Measurements from ENCODE around the gene AFAP1L1.

Gene AFAP1L1

DNA sequence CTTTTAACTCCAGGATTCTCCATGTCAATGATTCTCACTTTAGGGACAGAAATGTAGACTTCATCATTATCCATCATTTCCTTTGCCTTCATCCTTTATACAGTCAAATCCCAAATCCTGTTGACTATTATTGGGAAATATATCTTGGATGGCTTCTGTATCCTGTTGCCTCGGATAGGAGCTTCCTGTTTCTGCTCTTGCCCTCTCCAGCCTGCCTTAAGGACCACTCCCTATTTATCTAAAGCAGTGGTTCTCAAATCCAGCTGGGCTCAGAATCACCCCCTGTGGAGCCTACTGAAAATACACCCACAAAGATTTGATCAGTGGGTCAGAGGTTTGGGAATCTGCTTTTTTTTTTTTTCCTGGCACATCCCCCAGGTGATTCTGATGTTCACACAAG is 8.5 kb downstream of the AFAP1L1 start:
- no peak for DNase-seq
- TF ChIP-seq, protein P1, sequence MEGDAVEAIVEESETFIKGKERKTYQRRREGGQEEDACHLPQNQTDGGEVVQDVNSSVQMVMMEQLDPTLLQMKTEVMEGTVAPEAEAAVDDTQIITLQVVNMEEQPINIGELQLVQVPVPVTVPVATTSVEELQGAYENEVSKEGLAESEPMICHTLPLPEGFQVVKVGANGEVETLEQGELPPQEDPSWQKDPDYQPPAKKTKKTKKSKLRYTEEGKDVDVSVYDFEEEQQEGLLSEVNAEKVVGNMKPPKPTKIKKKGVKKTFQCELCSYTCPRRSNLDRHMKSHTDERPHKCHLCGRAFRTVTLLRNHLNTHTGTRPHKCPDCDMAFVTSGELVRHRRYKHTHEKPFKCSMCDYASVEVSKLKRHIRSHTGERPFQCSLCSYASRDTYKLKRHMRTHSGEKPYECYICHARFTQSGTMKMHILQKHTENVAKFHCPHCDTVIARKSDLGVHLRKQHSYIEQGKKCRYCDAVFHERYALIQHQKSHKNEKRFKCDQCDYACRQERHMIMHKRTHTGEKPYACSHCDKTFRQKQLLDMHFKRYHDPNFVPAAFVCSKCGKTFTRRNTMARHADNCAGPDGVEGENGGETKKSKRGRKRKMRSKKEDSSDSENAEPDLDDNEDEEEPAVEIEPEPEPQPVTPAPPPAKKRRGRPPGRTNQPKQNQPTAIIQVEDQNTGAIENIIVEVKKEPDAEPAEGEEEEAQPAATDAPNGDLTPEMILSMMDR (IDR thresholded peaks at IDR 0.05; ENCODE audit: low read depth, low read length) = no peak
- H3K4me1 ChIP-seq = no peaks in the 10 kb centered on the region

GRCh38 chr5:149280802-149281201 is 9.1 kb downstream of the AFAP1L1 start:
- Histone ChIP-seq H3K4me1 (no peaks in the 10 kb centered on the region), H3K36me3 (no peaks in the 10 kb centered on the region), H3K27me3 (no peaks in the 10 kb centered on the region), H3K9me3 (no peaks in the 10 kb centered on the region), H3K4me3 (ENCODE audit: low read depth, low read length) (no peak overlapping the region)
- TF ChIP-seq, protein P1 (IDR thresholded peaks at IDR 0.05; ENCODE audit: low read depth, low read length) = no peak
- no peak for DNase-seq

More for the DNA sequence above, 8.5 kb downstream of the AFAP1L1 start:
- Histone ChIP-seq H3K36me3 (no peaks in the 10 kb centered on the region), H3K9me3 (no peaks in the 10 kb centered on the region), H3K27me3 (no peaks in the 10 kb centered on the region), H3K4me3 (ENCODE audit: low read depth, low read length) (no peak overlapping the region)

- no peak overlapping the region for H3K4me3 ChIP-seq (ENCODE audit: low read depth, low read length)
- DNase-seq = no peak
- no peaks in the 10 kb centered on the region for H3K9me3 ChIP-seq
- TF ChIP-seq, protein P1 (IDR thresholded peaks at IDR 0.05; ENCODE audit: low read depth, low read length) = no peak
- no peaks in the 10 kb centered on the region for H3K36me3 ChIP-seq
- no peaks in the 10 kb centered on the region for H3K27me3 ChIP-seq
- H3K4me1 ChIP-seq = no peaks in the 10 kb centered on the region
These were observed 10.6 kb downstream of the AFAP1L1 start for GRCh38 chr5:149282027-149282965.

DNA sequence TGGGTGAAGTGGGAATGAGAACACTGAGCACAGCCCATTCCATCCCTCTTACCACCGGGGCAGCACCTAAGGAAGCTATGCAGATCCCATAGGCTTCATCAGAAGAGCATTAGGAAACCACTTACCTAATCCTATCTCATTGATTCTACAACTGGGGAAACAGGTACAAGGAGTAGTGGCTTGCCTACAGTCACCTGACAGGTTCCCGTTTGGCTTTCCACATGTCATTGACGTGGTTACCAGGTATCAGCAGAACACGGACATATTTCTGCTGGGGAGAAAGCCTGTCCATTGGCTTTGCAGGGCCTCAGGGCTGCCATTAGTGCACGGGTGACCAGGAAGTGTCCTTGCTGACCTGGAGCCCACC is 11.3 kb downstream of the AFAP1L1 start:
- Histone ChIP-seq H3K4me3 (ENCODE audit: low read depth, low read length) (no peak overlapping the region), H3K36me3 (no peaks in the 10 kb centered on the region), H3K9me3 (no peaks in the 10 kb centered on the region), H3K27me3 (no peaks in the 10 kb centered on the region), H3K4me1 (no peaks in the 10 kb centered on the region)
- TF ChIP-seq, protein P1 (IDR thresholded peaks at IDR 0.05; ENCODE audit: low read depth, low read length) = no peak
- DNase-seq = no peak

- Histone ChIP-seq H3K27me3 (no peaks in the 10 kb centered on the region), H3K9me3 (no peaks in the 10 kb centered on the region), H3K4me1 (no peaks in the 10 kb centered on the region), H3K36me3 (no peaks in the 10 kb centered on the region), H3K4me3 (ENCODE audit: low read depth, low read length) (no peak overlapping the region)
- no peak for DNase-seq
- TF ChIP-seq, protein P1 (IDR thresholded peaks at IDR 0.05; ENCODE audit: low read depth, low read length) = no peak
These were observed 12.2 kb downstream of the AFAP1L1 start for GRCh38 chr5:149283626-149284480.
